T1000 (cell line): ENCODE data around the gene MBD6.
"Not testable (repeated sequence)": the region's sequence is repeated elsewhere in the genome, so short reads cannot be mapped to it uniquely, and the experiment has no call there.

Experiments used
- DNase-seq: peaks from one replicate; lab custom pipeline; 2025; ENCODE audit warnings: mixed read lengths; lab: John Stamatoyannopoulos, UW

Gene MBD6

DNA sequence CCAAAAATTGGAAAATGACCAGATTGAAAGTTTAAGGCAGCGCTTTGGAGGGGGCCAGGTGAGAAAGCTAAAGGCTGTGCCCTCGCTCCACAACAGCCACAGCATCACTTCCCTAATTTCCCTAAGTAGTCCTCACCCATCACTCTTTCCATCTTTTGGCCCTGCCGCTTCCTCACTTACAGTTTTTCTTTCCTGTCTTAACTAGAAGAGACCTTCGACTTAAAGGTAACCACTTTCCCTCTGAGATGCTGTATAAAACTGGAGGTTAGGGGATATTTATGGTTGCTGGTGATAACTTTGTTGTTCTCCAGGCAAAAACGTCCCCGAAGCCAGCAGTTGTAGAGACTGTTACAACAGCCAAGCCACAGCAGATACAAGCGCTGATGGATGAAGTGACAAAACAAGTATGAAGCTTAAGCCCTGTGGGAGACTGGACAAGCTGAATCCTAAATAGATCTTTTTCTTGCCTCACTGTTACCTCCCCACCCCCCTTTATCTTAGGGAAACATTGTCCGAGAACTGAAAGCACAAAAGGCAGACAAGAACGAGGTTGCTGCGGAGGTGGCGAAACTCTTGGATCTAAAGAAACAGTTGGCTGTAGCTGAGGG is 6.6 kb upstream of the MBD6 start:
- no peak for DNase-seq

DNA sequence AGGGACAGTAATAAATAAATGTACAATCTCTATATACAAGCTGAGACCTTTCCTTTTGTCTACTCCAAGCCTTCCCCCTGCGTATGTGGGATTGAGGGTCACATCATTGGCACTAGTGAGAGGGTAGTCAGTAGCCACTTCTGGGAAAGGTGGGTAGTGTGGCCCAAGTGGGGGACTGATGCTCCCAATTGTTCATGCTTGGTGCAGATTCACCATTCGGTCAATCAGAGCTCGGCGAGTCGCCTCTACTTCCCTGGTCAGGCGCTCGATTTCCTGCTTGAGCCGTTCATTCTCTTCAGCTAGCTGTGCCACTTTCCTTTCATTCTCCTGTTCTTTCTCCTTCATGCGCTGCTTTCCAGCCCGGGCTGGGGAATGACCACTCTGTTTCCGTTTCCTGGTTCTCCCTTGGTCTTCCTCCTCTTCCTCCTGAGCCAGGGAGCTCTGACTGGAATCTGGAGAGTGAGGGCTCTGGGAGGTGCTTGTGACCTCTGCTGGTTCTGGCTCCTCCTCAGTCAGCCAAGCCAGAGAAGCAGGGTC is 5.9 kb upstream of the MBD6 start:
- DNase-seq, result no peak

DNA sequence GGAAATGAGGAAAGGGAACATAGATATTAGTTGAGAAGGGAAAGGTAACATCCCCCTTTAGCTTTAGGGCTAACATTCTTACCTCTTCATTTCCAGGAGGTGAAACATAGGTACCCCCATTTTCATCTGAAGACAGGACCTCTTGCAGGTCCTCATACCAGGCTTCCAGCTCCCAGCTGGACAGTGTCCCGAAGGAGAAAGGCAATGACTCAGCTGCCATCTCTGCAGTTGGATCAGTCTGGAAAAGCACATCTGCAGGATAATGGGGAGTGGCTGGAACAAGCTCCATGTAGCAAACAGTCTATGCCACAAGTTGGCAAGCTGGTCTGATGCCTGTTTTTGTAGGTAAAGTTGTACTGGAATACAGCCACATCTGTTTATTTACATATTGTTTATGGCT is 5.4 kb upstream of the MBD6 start:
- DNase-seq, result no peak

DNA sequence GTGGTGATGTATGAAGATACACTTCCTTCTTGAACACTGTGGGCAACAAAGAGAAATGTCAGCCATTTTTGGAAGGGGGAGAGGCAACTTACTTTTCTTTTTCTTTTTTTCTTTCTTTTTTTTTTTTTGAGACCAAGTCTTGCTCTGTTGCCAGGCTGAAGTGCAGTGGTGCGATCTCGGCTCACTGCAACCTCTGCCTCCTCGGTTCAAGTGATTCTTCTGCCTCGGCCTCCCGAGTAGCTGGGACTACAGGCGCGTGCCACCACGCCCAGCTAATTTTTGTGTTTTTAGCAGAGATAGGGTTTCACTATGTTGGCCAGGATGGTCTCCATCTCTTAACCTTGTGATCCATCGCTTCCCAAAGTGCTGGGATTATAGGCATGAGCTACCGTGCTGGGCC is 4.9 kb upstream of the MBD6 start:
- not testable (repeated sequence) for DNase-seq

DNA sequence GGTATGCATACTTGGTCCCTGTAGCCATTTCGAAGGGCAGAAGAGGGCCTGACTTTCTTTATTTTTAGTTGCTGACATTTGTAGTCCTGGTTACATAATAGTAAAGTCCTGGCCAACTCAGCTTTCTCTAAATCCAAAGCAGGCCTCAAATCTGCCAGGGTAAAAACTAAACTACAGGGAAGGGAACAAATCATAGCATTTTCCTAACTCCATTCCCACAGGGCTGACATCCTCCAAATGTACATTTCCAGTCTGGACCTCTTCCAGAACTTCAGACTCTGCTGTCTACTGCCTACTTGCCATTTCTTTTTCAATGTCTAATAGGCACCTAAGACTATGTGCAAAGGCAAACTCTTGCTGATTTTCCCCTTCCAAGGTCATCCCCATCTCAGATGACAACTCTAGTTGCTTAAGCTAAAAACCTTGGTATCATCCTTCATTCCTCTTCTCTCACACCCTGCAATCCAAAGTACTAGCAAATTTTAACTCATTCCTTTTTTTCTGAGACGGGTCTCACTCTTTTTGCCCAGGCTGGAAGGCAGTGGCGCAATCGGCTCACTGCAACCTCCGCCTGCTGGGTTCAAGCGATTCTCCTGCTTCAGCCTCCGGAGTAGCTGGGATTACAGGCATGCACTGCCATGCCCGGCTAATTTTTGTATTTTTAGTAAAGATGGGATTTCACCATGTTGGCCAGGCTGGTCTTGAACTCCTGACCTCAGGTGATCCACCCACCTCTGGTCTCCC is 4.3 kb upstream of the MBD6 start:
- no peak for DNase-seq

DNA sequence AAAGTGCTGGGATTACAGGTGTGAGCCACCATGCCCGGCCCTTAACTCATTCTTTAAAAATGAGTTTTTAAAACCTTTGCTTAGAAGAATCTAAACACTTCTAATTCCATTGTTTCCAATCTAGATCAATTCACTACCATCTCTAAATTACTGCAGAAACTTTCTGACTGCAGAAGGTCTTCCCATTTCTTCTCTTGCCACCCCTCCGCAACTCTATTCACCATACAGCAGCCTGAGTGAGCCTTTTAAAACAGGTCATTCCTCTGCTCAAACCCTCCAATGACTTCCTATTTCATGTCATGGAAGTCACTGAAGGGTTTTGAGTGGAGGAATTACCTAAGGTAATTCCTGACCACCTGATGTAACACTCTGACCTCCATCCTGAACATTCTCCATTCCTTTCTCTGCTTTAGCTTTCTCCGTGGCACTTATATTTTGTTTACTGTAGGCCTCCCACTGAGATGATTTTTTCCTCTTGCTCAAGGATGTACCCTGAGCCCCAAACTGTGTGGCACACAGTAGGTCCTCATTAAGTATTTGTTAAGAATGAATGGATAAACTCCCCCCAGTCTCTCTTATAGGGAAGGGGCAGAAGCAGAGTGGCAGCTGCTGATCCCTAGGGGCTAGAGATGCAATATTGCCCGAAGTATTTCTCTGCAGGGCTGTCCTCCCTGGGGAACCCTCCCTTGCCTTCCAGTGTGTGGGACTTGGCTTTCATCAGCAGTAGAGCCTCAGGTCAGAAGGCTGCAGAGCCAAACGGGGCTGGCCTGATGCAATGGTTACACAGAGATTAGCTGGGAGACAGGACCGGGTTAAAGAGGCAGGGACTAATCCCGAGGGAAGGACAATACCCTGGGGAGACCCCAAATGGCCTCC is 3.5 kb upstream of the MBD6 start:
- no peak for DNase-seq

DNA sequence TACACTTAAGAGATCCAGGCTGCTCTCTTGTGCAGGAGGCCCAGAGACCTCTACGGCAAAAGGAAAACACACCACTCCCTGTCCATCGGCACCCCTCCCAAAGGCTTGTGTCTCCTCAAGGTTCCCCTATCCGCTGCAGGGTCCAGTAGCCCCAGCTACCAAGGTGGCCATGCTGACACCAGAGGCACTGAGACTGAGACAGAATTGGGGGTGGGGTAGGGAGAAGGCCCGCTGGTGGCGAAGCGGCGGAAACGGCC is 2.9 kb upstream of the MBD6 start:
- DNase-seq, result peak; percentile 46

DNA sequence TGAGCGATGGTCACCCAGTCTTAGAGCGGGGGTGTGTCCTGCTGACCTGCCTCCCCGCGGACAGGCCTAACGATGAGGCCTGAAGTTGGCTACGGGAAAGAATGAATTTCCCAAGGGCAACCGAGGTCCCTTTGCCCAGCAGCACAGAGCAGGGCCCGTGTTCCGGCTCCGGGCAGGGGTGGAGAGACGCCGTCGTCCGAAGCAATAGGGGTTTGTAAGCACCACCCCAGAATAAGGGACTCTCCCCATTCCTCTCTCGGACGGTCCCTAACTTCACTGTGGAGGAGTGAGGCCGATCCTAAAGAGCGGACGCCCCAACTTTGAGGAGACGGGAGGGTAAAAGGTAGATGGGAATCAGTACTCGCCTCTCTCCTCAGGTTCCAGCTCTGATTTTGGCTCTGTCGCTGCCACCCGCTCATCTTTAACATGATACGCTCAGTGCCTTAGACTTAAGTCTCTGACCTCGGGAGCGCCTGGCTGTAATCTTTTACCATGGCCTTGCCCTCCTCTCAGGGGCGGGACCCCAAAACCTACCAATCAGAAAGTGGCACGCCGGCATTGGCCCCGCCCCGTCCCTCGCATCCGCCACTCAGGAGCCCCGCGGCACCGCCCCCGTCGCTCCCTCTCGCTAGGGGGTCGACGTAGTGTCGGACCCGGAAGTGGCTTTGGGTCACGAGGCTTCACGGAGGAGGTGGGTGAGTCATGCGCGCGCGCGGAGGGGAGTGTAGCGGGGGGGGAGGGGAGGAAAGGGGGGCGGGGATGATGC is 2.4 kb upstream of the MBD6 start, which contains the start of gene DDIT3:
DDIT3 (minus strand) TSS at position 462 of the 766 bp plus-strand sequence. CDS start 3,108 bp downstream, outside the sequence.
- DNase-seq, result peak; percentile 99

DNA sequence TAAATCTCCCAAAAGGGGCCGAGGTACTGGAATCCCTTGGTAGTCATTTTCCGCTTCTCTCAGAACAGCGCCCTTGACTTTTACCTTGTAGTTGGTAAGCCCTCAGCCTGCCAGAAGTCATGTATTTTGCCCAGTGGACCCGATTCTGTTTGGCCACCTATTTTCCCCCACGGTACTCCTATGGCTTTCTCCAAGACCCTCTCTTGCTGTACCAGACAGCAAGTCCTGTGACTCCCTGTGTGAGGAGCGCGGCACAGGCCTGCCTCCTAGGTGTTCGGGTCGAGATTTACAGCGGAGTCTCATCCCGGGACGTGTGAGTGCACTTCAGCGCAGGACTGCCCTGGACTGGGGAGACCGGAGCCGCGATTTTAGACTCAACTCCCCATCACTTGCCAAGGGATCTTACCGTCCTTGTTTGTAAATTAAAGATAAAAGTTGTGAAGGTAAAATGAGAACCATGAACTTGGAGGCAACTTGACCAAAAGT is 1.1 kb upstream of the MBD6 start:
- no peak for DNase-seq

DNA sequence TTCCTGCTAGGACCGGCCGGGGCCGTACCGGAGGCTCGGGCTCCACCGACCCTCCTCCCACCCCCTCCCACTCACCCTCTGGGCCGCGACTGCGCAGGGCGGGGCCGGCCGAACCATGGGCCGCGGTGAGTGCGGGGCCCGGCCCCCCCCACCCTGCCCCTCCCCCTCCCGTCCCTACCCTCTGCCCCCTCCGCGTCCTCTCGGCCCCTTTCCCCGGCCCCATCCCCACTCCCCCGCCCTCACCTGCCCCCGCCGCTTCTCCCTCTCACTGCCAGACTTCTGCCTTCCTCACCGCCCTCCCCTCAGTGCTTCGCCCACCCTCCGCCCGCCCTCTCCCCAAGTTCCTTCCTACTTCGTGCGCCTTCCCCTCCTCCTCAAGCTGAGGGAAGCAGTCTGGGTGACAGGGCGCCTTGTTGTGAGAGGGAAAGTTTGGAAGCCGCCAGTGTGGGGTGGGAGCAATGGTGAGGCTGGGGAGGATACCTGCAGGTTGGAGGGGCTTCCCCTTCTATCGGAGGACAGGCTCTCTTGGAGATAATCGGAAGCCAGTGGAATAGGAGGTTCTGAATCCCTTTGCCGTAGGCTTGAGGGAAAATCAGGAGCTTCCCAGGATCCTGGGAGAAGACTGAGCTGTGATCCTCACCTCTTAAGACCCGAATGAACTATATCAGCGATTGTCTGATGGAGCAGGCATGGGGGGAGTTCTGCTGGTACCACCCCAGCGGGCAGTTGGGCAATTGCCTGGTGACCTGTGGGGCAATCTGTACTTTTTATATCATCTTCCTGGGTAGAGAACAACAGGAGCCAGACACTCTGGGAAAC is 472 bp downstream of the MBD6 start:
- DNase-seq, result no peak

DNA sequence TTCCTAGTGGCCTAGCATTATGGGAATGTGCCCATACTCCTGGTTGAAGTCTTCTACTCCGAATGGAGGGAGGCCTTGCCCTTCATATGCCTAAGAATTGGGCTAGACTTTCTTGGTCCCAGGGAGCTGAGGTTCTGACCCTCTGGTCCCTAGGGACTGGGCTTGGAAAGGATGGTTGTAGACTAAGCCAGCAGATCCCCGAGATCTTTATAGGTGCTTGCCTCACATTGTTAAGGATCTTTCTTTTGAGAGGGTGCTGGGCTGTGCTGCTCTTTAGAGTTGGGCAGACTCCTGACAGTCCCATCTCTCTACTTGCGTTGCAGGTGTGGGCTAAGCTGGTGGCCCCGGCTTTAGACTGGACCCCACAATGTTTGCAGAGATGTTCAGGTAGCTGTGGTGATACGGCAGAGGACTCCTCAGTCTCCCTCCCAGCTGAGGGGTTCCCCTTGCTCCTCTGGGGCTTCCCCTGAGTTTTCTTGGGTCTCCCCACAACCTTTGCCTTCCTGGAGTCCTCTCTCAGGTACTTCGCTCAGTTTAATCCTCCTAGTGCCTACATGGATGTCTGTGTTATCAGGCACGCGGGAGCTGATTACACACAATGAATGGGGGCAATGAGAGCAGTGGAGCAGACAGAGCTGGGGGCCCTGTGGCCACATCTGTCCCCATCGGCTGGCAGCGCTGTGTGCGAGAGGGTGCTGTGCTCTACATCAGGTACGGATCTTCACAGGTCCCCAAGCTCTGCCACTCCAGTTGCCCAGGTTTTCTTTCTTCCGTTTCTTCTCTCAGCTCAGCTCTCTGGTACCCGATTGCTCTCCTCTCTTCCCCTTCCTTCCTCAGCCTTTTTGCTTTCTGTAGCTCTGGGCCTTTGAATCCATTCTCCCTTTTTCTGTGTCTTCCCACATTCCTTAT is 1.3 kb downstream of the MBD6 start:
- DNase-seq, result no peak

DNA sequence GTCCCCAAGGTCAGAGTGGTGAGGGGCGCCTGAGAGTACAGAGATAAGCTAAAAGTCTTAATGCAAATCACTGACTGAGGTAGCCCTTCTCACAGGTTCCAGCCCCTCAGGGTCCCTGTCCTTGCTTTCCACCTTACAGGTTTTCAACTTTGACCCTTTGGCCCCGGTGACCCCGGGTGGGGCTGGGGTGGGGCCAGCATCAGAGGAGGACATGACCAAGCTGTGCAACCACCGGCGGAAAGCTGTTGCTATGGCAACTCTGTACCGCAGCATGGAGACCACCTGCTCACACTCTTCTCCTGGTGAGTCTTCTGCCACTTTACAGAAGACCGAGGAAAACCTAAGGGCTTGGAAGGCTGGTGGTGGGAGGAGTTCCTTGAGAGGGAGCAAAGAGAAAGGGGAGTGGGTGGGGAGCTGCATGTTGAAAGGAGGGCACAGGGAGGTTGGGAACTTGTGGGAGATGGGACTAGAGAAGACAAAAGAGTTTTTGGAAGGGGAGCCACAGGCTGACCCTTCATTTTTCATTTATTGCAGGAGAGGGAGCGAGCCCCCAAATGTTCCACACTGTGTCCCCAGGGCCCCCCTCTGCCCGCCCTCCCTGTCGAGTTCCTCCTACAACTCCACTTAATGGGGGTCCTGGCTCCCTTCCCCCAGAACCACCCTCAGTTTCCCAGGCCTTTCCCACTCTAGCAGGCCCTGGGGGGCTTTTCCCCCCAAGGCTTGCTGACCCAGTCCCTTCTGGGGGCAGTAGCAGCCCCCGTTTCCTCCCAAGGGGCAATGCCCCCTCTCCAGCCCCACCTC is 2.4 kb downstream of the MBD6 start:
- no peak for DNase-seq

DNA sequence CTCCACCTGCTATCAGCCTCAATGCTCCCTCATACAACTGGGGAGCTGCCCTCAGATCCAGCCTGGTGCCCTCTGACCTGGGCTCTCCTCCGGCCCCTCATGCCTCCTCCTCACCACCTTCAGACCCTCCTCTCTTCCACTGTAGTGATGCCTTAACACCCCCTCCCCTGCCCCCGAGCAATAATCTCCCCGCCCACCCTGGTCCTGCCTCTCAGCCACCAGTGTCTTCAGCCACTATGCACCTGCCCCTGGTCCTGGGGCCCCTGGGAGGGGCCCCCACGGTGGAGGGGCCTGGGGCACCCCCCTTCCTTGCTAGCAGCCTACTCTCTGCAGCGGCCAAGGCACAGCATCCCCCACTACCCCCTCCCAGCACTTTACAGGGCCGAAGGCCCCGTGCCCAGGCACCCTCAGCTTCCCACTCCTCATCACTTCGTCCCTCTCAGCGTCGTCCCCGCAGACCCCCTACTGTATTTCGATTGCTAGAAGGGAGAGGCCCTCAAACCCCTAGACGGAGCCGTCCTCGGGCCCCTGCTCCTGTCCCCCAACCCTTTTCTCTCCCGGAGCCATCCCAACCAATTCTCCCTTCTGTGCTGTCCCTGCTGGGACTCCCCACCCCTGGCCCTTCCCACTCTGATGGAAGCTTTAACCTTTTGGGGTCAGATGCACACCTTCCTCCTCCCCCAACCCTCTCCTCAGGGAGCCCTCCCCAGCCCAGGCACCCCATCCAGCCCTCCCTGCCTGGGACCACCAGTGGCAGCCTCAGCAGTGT is 3.2 kb downstream of the MBD6 start:
- DNase-seq, result no peak

DNA sequence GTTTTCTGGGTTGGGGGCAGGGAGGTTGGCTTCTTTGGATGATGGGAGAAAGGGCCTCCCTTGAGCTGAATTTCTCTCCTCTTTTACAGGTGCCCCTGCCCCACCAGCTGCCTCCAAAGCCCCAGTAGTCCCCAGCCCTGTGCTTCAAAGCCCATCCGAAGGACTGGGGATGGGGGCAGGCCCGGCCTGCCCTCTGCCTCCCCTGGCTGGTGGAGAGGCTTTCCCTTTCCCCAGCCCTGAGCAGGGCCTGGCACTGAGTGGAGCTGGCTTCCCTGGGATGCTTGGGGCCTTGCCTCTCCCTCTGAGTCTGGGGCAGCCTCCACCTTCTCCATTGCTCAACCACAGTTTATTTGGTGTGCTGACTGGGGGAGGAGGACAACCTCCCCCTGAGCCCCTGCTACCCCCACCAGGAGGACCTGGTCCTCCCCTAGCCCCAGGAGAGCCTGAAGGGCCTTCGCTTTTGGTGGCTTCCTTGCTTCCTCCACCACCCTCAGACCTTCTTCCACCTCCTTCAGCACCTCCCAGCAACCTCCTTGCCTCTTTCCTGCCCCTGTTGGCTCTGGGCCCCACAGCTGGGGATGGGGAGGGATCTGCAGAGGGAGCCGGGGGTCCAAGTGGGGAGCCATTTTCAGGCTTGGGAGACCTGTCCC is 4.0 kb downstream of the MBD6 start:
- DNase-seq, result no peak

DNA sequence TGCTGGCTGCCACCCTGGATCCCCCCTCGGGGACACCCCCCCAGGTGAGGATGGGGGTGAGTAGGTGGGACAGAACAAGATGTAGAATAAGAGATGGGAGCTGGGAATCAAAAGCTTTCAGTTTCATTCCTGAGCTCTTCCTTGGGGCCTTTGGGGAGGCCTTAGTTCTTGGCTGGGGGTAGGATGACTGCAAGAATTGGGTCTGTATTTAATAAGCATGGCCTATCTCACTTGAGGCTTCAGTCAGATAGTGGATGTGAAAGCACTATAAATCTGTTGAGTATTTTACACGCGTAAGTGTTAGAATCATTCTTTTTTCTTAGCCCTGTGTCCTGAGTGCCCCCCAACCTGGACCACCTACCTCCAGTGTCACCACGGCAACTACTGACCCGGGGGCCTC is 4.6 kb downstream of the MBD6 start:
- no peak for DNase-seq

DNA sequence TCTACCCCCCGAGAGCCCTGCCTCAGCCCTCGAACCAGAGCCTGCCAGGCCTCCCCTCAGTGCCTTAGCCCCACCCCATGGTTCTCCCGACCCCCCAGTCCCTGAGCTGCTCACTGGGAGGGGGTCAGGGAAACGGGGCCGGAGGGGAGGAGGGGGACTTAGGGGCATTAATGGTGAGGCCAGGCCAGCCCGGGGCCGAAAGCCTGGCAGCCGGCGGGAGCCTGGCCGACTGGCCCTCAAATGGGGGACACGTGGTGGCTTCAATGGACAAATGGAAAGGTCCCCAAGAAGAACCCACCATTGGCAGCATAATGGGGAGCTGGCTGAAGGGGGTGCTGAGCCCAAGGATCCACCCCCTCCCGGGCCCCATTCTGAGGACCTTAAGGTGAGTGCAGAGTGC is 5.6 kb downstream of the MBD6 start:
- DNase-seq, result no peak

DNA sequence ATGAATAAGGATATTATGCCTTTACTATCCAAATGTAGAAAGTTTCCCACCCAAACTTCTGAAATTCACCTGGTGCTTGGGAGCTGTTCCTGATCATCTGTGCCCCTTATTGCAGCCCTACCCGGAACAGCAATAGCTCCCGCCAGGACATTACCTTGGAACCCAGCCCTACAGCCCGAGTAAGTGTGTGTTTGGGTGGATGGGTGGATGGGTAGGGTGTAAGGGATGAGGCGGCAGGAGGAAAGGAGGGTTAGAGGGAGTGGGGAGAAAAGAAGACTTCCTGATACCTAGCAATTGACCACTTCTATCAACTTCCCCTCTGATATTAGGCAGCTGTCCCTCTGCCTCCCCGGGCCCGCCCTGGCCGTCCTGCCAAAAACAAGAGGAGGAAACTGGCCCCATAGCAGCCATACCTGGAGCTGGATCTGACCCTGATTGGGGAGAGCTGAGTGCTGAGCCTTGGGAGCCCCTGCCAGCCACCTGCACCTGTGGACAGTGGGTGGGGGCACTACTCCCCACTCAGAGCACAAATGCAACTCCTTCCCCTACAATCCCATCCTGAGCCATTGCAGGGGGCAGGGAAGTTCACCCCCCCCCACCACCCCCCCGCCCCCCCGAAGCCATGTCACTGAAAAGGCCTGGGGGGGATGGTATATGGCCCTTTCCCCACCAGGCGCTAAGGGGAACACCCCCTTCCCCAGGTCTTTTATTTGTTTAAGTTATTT is 6.4 kb downstream of the MBD6 start:
- DNase-seq, result no peak
